Astrocyte of the cerebellum (primary cell): ENCODE results near the gene CELF6.

Experiments used
- DNase-seq: peaks from one replicate; pipeline ENCODE4 v3.0.0-alpha.2; 2011; ENCODE audit warnings: low read depth
- H3K4me3 ChIP-seq: 2 replicates; pipeline ENCODE4 v1.5.1; 2011; ENCODE audit warnings: mild to moderate bottlenecking, low read depth, low read length, moderate library complexity
- CTCF ChIP-seq: IDR thresholded peaks from 2 replicates; pipeline ENCODE4 v1.5.1; 2012; ENCODE audit warnings: low read length, low read depth, moderate library complexity, mild to moderate bottlenecking; ENCODE audit errors: missing control alignments
- in situ Hi-C: cut with HindIII; loops from 2 replicates; pipeline ENCODE4 v1.10.0; 2017; ENCODE audit warnings: low sequenced_read_pairs

The CELF6 gene

GRCh38 chr15:72358121-72358520, 38.2 kb upstream of the CELF6 start:
- no peak for TF ChIP-seq CTCF
- no peak overlapping the region for H3K4me3 ChIP-seq
- DNase-seq, result no peak
- in situ Hi-C loops, result no loop called here

GRCh38 chr15:72354496-72354895, 34.5 kb upstream of the CELF6 start:
- no peak overlapping the region for H3K4me3 ChIP-seq
- no peak for TF ChIP-seq CTCF
- in situ Hi-C loops, result no loop called here
- no peak for DNase-seq

GRCh38 chr15:72353266-72353665, 33.3 kb upstream of the CELF6 start:
- in situ Hi-C loops, result no loop called here

GRCh38 chr15:72345806-72346205, 25.8 kb upstream of the CELF6 start:
- no peak overlapping the region for H3K4me3 ChIP-seq
- no peak for DNase-seq
- TF ChIP-seq CTCF, result no peak
- in situ Hi-C loops, result no loop called here

More at GRCh38 chr15:72353266-72353665, 33.3 kb upstream of the CELF6 start:
- no peak for TF ChIP-seq CTCF
- no peak overlapping the region for H3K4me3 ChIP-seq
- no peak for DNase-seq

- DNase-seq, result no peak
- in situ Hi-C loops, result no loop called here
- TF ChIP-seq CTCF, result no peak
- no peak overlapping the region for H3K4me3 ChIP-seq
Measured at GRCh38 chr15:72345280-72345679, 25.3 kb upstream of the CELF6 start.

- H3K4me3 ChIP-seq, result no peak overlapping the region
- no peak for DNase-seq
- in situ Hi-C loops, result no loop called here
- no peak for TF ChIP-seq CTCF
Measured at GRCh38 chr15:72344602-72345001, 24.6 kb upstream of the CELF6 start.

GRCh38 chr15:72342385-72342784, 22.4 kb upstream of the CELF6 start:
- in situ Hi-C loops, result no loop called here
- DNase-seq, result no peak
- peak; percentile 42 for TF ChIP-seq CTCF
- no peak overlapping the region for H3K4me3 ChIP-seq
